BLaER1 (cell line): ENCODE measurements around the gene IGF1R.

Source experiments
- H3K27ac ChIP-seq: shearing (Covaris generic); formaldehyde crosslinking; 2 replicates; pipeline ENCODE4 v1.8.1; 2022
- H3K27me3 ChIP-seq: shearing (Covaris generic); formaldehyde crosslinking; 2 replicates; pipeline ENCODE4 v1.8.1; 2022
- H3K36me3 ChIP-seq: shearing (Covaris generic); formaldehyde crosslinking; 2 replicates; pipeline ENCODE4 v1.8.1; 2022
- H3K4me1 ChIP-seq: shearing (Covaris generic); formaldehyde crosslinking; 2 replicates; pipeline ENCODE4 v1.8.1; 2022
- H3K4me2 ChIP-seq: shearing (Covaris generic); formaldehyde crosslinking; 2 replicates; pipeline ENCODE4 v1.8.1; 2022
- H3K4me3 ChIP-seq: shearing (Covaris generic); formaldehyde crosslinking; 2 replicates; pipeline ENCODE4 v1.8.1; 2022
- H3K9ac ChIP-seq: shearing (Covaris generic); formaldehyde crosslinking; 2 replicates; pipeline ENCODE4 v1.8.1; 2022
- H3K9me3 ChIP-seq: shearing (Covaris generic); formaldehyde crosslinking; 2 replicates; pipeline ENCODE4 v1.8.1; 2022
- H4K20me1 ChIP-seq: shearing (Covaris generic); formaldehyde crosslinking; 2 replicates; pipeline ENCODE4 v1.8.1; 2022
- Cebpa-rat ChIP-seq: shearing (Covaris generic); IDR thresholded peaks from 2 replicates; pipeline ENCODE4 v1.8.1; 2022

IGF1R gene

DNA sequence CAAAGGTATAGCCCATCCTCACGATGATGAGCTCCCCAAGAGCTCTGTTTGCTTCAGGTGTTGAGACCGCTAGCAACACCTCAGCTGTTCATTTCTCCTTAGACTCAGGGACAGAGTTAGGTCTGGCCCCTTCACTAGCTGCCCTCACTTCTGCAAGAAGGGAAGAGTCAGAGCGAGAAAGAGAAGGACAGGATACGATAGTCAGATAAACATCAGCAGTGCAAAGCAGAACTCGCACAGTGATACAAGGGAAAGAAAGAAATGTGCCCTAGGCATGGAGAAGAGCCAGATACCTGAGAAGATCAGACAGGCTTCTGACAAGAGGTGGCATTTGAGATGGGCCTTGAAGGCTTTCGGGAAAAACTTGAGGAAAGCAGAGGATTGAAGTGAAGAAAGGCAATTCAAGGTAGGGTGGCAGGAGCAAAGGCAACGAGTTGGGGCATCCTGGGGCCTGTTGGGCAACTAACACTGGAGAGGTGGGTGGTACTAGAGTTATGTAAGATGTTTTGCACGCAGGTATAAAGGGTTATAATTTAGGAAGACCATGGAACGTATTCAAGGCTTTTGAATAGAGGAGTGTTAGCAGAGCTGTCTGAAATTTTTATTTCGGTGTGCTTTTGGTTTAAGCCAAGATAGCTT is 253.2 kb downstream of the IGF1R start:
- Histone ChIP-seq H3K4me1 (peaks cover 7% of the 10 kb centered on the region), H3K9ac (no peak overlapping the region), H3K27ac (no peak overlapping the region), H3K36me3 (peaks cover 96% of the 10 kb centered on the region), H4K20me1 (peaks cover 77% of the 10 kb centered on the region), H3K4me3 (no peak overlapping the region), H3K4me2 (no peak overlapping the region), H3K9me3 (no peaks in the 10 kb centered on the region; the same call in 1 of the 2 replicates), H3K27me3 (no peaks in the 10 kb centered on the region)
- no peak for TF ChIP-seq Cebpa-rat

DNA sequence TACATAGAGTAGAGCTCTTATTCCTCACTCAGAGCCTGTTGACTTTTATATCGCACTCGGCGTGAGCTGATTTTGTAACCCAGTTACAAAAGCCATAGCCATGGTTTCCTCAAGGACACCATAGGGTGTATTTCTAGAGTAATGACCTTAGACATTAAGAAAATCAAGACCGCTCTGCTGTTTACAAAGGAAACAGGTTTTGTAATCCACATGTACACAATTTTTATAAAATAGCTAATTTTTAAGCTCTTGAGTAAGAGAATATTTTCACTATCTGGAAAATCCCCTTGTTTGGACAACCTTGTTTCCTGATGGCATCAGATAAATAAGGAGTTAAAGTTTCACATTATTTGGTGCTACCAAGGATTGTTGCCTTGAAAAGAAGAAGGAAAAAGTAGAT is 254.6 kb downstream of the IGF1R start:
- H3K27me3 ChIP-seq = no peaks in the 10 kb centered on the region
- no peak for TF ChIP-seq Cebpa-rat
- H3K4me1 ChIP-seq = peaks cover 21% of the 10 kb centered on the region
- peaks cover 96% of the 10 kb centered on the region for H3K36me3 ChIP-seq
- H3K27ac ChIP-seq = no peak overlapping the region
- no peak overlapping the region for H3K9ac ChIP-seq
- no peak overlapping the region for H3K4me3 ChIP-seq
- H4K20me1 ChIP-seq = peaks cover 86% of the 10 kb centered on the region
- no peak overlapping the region for H3K4me2 ChIP-seq
- no peaks in the 10 kb centered on the region for H3K9me3 ChIP-seq

DNA sequence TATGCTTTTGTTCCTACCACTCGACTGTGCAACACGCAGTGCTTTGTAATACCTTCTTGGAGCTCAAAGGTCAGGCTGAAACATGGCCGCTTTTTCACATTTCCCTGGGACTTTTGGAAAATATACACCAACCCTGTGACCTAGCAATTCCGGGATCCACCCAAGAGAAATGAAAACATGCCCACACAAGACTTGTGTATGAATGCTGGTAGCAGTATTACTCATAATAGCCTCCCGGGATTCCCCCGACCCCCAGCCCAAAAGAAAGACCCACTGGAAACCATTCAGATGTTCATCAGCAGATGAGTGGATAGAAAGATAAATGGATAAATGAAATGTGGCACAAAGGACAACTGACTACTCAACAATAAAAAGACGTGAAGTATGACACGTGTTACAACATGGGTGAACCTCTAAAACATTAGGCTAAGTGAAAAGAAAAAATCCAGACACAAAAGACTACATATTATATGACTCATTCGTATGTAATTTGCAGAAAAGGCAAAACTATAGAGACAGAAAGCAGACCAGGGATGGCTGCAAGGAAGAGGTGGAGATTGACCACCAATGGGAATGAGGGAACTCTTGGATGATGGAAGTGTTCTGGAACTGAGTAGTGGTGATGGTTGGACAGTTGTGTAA is 255.2 kb downstream of the IGF1R start:
- Histone ChIP-seq H3K9ac (no peak overlapping the region), H3K27me3 (no peaks in the 10 kb centered on the region), H3K4me2 (no peak overlapping the region), H4K20me1 (peaks cover 92% of the 10 kb centered on the region), H3K27ac (no peak overlapping the region), H3K4me1 (peaks cover 24% of the 10 kb centered on the region), H3K9me3 (no peaks in the 10 kb centered on the region), H3K36me3 (peaks cover 96% of the 10 kb centered on the region), H3K4me3 (no peak overlapping the region)
- TF ChIP-seq Cebpa-rat = no peak

DNA sequence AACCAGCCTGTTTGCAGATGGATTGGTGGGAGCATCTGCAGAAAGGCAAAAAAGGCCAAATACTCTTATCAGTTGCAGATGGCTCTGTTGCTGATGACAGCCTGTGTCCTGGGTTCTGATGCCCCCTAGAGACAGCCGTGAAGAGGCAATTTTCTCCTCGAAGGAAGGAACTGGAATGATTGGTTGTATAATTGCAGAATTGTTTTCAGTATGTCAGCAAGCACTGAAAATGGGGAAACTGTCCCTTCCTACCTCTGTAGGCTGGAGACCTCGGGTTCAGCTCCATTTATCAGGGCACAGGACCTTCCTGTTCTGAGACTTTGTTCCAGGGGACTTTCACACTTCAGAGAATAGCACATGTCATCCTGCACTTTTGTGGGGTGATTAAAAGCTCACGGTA is 256.2 kb downstream of the IGF1R start:
- Histone ChIP-seq H3K27me3 (no peaks in the 10 kb centered on the region), H3K9ac (no peak overlapping the region), H4K20me1 (peaks cover 95% of the 10 kb centered on the region), H3K4me1 (peaks cover 24% of the 10 kb centered on the region), H3K27ac (no peak overlapping the region), H3K9me3 (no peaks in the 10 kb centered on the region), H3K36me3 (peaks cover 98% of the 10 kb centered on the region), H3K4me3 (no peak overlapping the region), H3K4me2 (no peak overlapping the region)
- TF ChIP-seq Cebpa-rat = no peak

DNA sequence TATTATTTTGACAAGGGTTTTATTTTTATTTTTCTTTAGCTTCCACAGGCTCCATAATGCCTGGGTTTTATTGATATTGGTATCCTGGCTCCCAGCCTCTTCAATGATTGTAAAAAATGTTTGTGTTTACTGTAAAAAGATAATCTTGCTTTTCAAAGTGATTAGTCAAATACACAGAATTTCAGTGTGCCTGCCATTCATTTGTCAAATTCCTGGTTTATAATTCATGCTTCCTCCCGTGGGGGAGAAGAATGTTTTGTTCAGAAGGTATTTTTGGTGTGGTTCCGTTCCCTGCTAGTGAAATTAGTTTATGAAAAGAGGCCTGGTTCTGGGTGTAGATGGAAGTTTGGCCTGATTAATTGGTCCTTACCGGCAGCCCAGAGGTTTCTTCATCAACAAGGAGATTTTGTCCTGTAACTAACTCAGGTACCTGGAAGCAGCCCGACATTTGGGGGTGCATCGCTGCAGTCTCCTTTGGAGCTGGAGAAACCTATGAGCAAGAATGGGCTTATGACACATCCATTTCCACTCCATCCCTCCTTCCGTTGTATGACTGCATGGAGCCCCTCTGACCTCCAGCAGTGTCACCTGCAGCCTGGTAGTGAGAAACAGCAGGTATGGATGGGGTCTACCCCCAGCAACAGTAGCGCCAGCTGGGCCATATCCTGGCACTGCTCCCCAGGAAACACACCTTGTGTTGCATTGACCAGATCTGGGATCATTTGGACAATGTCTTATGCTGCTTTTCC is 257.8 kb downstream of the IGF1R start:
- Histone ChIP-seq H3K27ac (no peak overlapping the region), H3K27me3 (no peaks in the 10 kb centered on the region), H3K4me1 (peaks cover 24% of the 10 kb centered on the region), H3K36me3 (peaks cover 99% of the 10 kb centered on the region), H3K4me3 (no peak overlapping the region), H3K4me2 (0 out of 2 replicates have a peak overlapping the region, but pooled peaks have one; percentile 38), H4K20me1 (peaks cover 92% of the 10 kb centered on the region), H3K9ac (no peak overlapping the region), H3K9me3 (no peaks in the 10 kb centered on the region)
- no peak for TF ChIP-seq Cebpa-rat

DNA sequence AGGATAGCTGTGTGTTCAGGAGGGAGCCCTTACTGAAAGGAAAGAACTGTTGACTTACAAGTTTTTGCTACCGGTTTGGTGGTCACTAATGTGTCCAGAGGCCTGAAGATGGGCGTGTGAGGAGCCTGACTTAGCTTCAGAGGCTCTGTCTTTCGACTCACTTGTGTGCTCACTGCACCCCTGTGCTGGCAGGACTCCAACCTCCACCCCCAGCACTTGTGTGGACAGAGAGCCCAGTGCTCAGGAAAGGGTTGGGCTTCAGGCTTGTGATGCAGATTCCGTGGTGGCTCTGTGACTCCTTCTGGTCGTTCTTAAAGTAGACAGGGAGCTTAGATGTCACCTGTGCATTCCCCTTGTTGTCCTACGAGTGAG is 258.4 kb downstream of the IGF1R start:
- Histone ChIP-seq H3K9ac (peak overlapping the region; percentile 37; the same call in 1 of the 2 replicates), H3K4me3 (no peak overlapping the region), H3K36me3 (peaks cover 99% of the 10 kb centered on the region), H3K4me2 (peak overlapping the region; percentile 38), H4K20me1 (peaks cover 87% of the 10 kb centered on the region), H3K27me3 (no peaks in the 10 kb centered on the region), H3K27ac (no peak overlapping the region; the same call in 1 of the 2 replicates), H3K9me3 (no peaks in the 10 kb centered on the region), H3K4me1 (peaks cover 24% of the 10 kb centered on the region)
- no peak for TF ChIP-seq Cebpa-rat

DNA sequence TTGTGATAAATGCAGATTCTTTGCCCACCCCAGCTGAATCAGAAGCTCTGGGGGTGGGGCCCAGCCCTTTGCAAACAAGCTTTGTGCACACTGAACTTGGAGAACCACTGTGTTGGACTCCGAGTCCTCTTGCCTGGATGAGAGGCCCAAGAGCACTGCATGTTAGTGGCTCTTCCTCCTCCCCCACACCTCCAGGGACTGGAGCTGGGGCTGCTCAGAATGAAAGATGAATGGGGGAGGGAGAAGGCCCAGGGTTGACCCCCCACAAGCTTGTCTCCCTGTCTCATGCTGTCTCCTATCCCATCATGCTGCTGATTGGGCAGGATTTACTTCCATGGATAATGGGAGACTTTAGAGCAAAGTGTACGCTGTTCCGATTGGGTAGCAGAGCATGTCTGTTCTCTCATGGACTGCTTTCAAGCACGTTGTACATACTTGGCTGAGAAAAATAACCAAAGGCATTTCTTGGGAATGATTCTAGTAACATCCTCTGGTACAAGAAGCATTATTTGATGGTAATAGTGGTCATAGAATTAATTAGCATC is 259.7 kb downstream of the IGF1R start:
- Histone ChIP-seq H4K20me1 (peaks cover 77% of the 10 kb centered on the region), H3K9ac (peak overlapping the region; percentile 37; the same call in 1 of the 2 replicates), H3K27me3 (no peaks in the 10 kb centered on the region), H3K4me1 (peaks cover 24% of the 10 kb centered on the region), H3K36me3 (peaks cover 99% of the 10 kb centered on the region), H3K4me2 (peak overlapping the region; percentile 38), H3K27ac (peak overlapping the region; percentile 21; the same call in 1 of the 2 replicates), H3K4me3 (no peak overlapping the region), H3K9me3 (no peaks in the 10 kb centered on the region)
- no peak for TF ChIP-seq Cebpa-rat

DNA sequence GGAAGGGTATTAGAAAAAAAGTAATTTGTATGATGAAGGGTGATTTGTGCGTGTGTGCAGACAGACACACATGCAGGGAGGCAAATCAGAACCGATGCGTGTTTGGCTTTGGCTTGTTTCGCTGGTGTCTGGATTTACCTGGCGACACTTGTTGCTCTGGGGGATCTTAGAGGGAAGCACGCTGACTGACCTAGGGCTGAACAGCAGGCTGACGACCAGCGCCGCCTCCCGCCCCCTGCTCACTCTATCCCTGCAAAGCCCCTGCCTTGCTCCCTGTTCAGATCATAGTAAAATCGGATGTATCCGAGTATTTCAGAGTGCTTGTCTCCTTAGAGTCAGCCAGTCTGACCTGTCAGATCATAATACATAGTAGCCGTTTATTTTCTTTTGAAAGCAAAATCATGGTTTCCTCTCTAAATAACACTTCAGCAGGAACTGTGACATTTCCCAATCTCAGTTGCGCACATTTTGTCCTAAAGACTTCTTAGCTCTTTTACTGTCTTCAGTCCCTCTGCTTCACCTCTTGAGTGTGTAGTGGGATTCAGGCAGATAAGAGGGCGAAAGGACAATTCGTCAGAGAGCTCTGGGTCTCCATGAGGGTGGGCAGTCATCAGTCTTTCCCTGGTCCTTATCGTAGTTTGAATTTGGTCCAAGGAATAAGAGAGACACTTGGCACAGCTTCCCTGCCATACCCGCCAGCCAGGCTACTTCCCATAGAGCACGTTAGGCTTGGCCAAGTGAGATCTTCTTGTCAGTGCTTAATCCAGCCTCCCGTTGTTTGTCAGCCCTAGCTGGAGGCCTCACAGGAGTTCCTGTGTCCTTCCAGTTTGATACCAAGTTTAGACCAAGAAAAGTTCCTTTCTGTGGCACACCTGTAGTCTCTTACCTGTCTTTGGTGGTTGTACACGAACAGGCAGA is 261.9 kb downstream of the IGF1R start:
- Histone ChIP-seq H3K9me3 (no peaks in the 10 kb centered on the region), H3K27me3 (no peaks in the 10 kb centered on the region), H3K4me2 (no peak overlapping the region), H3K36me3 (peaks cover 100% of the 10 kb centered on the region), H3K4me3 (no peak overlapping the region), H3K9ac (no peak overlapping the region), H4K20me1 (peaks cover 62% of the 10 kb centered on the region), H3K4me1 (peaks cover 33% of the 10 kb centered on the region), H3K27ac (no peak overlapping the region)
- TF ChIP-seq Cebpa-rat = no peak

DNA sequence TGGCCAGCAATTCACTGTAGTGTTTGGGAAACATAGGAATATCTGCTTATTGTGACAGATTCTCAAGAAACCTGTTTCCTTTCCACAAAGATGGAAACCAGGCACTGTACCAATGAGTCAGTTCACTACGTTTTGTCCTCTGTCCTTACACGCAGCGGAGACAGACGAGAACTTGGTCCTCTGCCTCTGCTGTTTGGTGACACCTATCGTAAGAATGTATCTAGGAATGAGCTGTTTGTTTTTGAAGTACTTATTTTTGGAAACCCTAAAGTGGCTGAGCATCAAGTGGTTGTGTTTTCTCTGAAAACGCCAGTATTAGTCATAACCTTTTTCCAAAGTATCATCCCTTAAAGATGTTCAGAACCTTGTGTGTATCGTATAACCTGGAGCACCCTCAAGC is 266.3 kb downstream of the IGF1R start:
- TF ChIP-seq Cebpa-rat = no peak
- no peak overlapping the region for H3K4me3 ChIP-seq
- H3K4me2 ChIP-seq = peak overlapping the region; percentile 14; the same call in 1 of the 2 replicates
- H3K36me3 ChIP-seq = peaks cover 100% of the 10 kb centered on the region
- H3K4me1 ChIP-seq = peaks cover 10% of the 10 kb centered on the region
- no peaks in the 10 kb centered on the region for H3K9me3 ChIP-seq
- peaks cover 27% of the 10 kb centered on the region for H4K20me1 ChIP-seq
- no peak overlapping the region for H3K27ac ChIP-seq
- no peaks in the 10 kb centered on the region for H3K27me3 ChIP-seq
- H3K9ac ChIP-seq = no peak overlapping the region
